Measurements from ENCODE around the gene ZNRF3. TPM values are rescaled to one million over a fixed set of nuclear protein-coding genes. Genes with fewer than 3 reads are reported as not detected.

The ZNRF3 gene
- polyA plus RNA-seq, 1 donor from 2014 or later = 2.9 TPM

GRCh38 chr22:28980326-28980725, 97.0 kb downstream of the ZNRF3 start:
- no peaks in the 10 kb centered on the region for H3K9me3 ChIP-seq (ENCODE audit: low read length)
- no peaks in the 10 kb centered on the region for H3K79me2 ChIP-seq (replicated peaks; ENCODE audit: insufficient read depth, low read length)
- TF ChIP-seq CTCF (IDR thresholded peaks at IDR 0.05; ENCODE audit: poor library complexity, severe bottlenecking) = no peak
- H3K9ac ChIP-seq (ENCODE audit: low read length) = no peak overlapping the region
- no peak overlapping the region for H2AFZ ChIP-seq (ENCODE audit: low read depth, low read length)
- no peaks in the 10 kb centered on the region for H3K27me3 ChIP-seq (ENCODE audit: insufficient read depth, low read depth, low read length)
- H3F3A ChIP-seq (ENCODE audit: insufficient read depth, low read length, poor library complexity, severe bottlenecking) = no peaks in the 10 kb centered on the region
- no peak overlapping the region for H3K4me3 ChIP-seq (ENCODE audit: low read length)
- no peaks in the 10 kb centered on the region for H3K36me3 ChIP-seq (ENCODE audit: insufficient read depth, low read length)
- no peak overlapping the region for H3K4me2 ChIP-seq (ENCODE audit: low read length)
- H4K20me1 ChIP-seq (ENCODE audit: insufficient read depth) = no peaks in the 10 kb centered on the region
- H3K27ac ChIP-seq (ENCODE audit: low read length) = no peak overlapping the region
- H3K9me2 ChIP-seq (ENCODE audit: insufficient read depth, low read length) = no peaks in the 10 kb centered on the region

GRCh38 chr22:28981818-28982499, 98.6 kb downstream of the ZNRF3 start:
- Histone ChIP-seq H3K79me2 (replicated peaks; ENCODE audit: insufficient read depth, low read length) (no peaks in the 10 kb centered on the region), H3F3A (ENCODE audit: insufficient read depth, low read length, poor library complexity, severe bottlenecking) (no peaks in the 10 kb centered on the region), H4K20me1 (ENCODE audit: insufficient read depth) (no peaks in the 10 kb centered on the region), H3K27me3 (ENCODE audit: insufficient read depth, low read depth, low read length) (no peaks in the 10 kb centered on the region), H3K36me3 (ENCODE audit: insufficient read depth, low read length) (no peaks in the 10 kb centered on the region), H3K9me3 (ENCODE audit: low read length) (no peaks in the 10 kb centered on the region), H2AFZ (ENCODE audit: low read depth, low read length) (no peak overlapping the region), H3K27ac (ENCODE audit: low read length) (no peak overlapping the region), H3K9ac (ENCODE audit: low read length) (no peak overlapping the region), H3K4me3 (ENCODE audit: low read length) (no peak overlapping the region), H3K4me2 (ENCODE audit: low read length) (no peak overlapping the region), H3K9me2 (ENCODE audit: insufficient read depth, low read length) (no peaks in the 10 kb centered on the region)
- TF ChIP-seq EZH2 (IDR thresholded peaks at IDR 0.05; ENCODE audit: borderline replicate concordance, insufficient read depth, low read length, poor library complexity, severe bottlenecking) (no peak), CTCF (IDR thresholded peaks at IDR 0.05; ENCODE audit: poor library complexity, severe bottlenecking) (no peak), TAF1 (IDR thresholded peaks at IDR 0.05; ENCODE audit: low read depth) (no peak), REST (IDR thresholded peaks at IDR 0.05; ENCODE audit: borderline replicate concordance) (no peak), EP300 (conservative IDR thresholded peaks at IDR 0.05; ENCODE audit: poor library complexity, severe bottlenecking) (no peak), RAD21 (conservative IDR thresholded peaks at IDR 0.05) (no peak), MXI1 (conservative IDR thresholded peaks at IDR 0.05; ENCODE audit: poor library complexity, severe bottlenecking) (no peak), POLR2AphosphoS5 (IDR thresholded peaks at IDR 0.05) (no peak), SMC3 (conservative IDR thresholded peaks at IDR 0.05; ENCODE audit: poor library complexity) (no peak)
